HG03095 (cell line): ENCODE data around the gene NBPF11.
"Not testable (repeated sequence)": the region's sequence is repeated elsewhere in the genome, so short reads cannot be mapped to it uniquely, and the experiment has no call there.

ENCODE experiments used
- ATAC-seq: cut with Tn5 transposase; IDR thresholded peaks from one replicate; pipeline ENCODE4 v1.9.1; 2021; ENCODE audit warnings: moderate library complexity; ENCODE audit not compliant: unreplicated experiment

NBPF11 gene

DNA sequence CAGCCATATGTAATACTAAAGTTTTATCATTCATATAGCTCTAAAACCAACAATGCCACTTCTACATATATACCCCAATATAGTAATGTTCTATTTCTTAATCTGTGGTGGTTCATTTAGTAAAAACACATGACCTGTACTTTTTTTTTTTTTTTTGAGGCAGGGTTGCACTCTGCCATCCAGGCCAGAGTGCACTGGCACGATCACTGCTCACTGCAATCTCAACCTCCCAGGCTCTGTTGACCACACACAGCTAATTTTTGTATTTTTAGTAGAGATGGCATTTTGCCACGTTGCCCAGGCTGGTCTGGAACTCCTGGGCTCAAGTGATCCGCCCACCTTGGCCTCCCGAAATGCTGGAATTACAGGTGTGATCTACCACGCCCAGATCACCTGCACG is 2.1 kb downstream of the NBPF11 start:
- ATAC-seq = not testable (repeated sequence)

DNA sequence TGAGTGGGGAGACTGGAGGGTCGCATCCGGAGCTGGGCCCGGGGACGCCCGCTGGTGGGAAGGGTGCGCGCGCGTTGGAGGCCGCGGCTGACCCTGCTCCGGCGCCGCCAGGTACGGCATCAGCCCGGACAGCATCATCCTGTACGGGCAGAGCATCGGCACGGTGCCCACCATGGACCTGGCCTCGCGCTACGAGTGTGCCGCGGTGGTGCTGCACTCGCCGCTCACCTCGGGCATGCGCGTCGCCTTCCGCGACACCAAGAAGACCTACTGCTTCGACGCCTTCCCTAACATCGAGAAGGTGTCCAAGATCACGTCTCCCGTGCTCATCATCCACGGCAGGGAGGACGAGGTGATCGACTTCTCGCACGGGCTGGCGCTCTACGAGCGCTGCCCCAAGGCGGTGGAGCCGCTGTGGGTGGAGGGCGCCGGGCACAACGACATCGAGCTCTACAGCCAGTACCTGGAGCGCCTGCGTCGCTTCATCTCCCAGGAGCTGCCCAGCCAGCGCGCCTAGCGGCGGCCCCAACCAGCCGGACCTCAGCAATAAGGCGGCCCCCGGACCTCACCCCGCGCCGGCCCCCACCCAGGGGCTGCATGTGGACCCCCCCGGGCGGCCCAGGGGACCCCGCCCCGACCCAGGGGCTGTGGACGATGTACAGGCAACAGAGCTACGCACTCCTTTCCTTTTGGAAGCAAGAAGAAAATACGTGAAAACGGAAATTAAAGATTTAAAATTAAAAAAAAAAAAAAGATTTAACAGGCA is 2.8 kb downstream of the NBPF11 start:
- ATAC-seq = not testable (repeated sequence)

DNA sequence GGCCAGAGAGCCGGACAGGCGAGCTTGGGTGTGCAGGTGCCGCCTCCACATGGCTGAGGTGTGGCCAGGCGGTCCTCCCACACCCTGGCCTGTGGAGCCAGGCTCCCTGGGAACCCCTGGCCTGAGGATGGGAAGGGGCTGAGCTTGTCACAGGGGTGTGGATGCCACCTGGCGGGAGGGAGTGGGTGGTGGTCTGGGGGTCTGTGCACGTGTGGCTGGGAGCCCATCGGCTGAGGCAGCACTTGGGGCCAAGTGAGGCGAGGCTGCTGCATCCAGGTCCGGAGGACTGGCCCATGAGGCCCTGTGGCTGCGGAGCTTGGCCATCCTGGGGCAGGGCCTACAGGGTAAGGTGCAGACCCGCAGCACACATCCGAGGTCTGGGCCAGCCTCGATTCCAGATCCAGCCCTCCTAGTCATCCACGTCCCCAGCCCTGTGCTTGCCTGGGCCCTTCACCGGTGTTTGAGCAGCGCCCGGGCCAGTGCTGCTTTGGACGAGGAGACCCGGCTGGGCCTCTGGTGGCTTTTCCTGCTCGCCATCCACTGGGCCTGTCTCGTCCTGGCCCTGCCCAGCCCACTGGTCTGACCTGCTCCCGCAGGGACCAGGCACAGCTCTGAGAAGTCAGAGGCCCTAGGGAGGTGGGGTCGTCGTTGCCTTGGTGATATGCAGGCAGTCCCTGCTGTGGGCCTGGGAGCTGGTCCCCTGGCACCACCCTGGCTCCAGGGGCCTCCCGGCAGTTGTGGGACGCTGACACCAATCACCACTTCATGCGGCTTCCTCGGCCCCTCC is 4.8 kb downstream of the NBPF11 start:
- not testable (repeated sequence) for ATAC-seq

- ATAC-seq = not testable (repeated sequence)
Observed at GRCh38 chr1:148146191-148146997, 5.7 kb downstream of the NBPF11 start.

- ATAC-seq = not testable (repeated sequence)
Observed at GRCh38 chr1:148143223-148143622, 8.9 kb downstream of the NBPF11 start.

- ATAC-seq = not testable (repeated sequence)
Observed at GRCh38 chr1:148141936-148142335, 10.1 kb downstream of the NBPF11 start.

DNA sequence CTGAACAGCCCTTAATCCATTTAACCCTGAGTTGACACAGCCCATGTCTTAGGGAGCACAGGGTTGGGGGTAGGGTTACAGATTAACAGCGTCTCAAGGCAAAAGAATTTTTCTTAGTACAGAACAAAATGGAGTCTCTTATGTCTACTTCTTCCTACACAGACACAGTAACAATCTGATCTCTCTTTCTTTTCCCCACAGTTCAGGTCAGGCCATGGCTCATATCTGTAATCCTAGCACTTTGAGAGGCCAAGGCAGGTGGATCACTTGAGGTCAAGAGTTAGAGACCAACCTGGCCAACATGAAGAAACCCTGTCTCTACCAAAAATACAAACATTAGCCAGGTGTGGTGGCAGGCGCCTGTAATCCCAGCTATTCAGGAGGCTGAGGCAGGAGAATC is 13.5 kb downstream of the NBPF11 start:
- ATAC-seq = not testable (repeated sequence)

DNA sequence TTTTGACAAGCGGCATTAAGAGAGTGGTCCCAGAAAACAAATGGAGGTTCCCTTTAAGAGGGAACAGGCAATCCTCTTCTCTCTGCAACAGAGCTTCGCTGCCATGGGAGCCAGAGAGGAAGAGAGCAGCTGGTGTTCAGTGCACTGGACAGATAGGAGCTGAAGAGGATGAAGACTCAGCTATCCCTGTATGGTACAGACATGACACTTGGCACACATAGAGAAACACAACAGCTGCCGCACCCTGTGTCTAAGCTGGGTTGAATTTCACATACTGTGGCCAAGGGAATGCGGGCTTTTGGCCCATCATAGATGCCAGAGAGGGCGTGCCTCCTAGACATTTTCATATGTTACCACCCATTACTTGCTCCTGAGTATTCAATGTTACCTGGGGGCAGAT is 29.7 kb downstream of the NBPF11 start:
- not testable (repeated sequence) for ATAC-seq

- ATAC-seq = not testable (repeated sequence)
Observed at GRCh38 chr1:148120395-148120794, 31.7 kb downstream of the NBPF11 start.

DNA sequence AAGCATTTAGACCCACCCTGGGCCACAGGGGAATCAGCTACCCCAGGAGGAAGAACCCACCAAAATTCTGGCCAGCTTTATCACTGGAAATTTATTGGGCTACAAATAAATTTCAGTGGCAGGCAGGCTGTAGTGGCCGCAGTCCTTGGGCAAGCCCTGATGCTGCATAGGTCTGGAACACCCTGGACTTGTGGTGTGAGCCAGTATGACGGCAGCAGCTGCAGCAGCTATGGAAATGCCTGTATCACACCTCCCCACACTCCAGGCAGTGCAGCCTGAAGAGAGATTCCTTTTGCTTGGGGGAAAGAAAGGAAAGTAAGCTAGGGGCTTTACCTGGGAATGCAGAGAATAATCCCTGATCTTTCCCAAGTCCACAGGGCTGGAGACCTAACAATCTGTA is 56.3 kb downstream of the NBPF11 start:
- not testable (repeated sequence) for ATAC-seq

- not testable (repeated sequence) for ATAC-seq
Observed at GRCh38 chr1:148086196-148086595, 65.9 kb downstream of the NBPF11 start.

- ATAC-seq = not testable (repeated sequence)
Observed at GRCh38 chr1:148081205-148081604, 70.9 kb downstream of the NBPF11 start.

DNA sequence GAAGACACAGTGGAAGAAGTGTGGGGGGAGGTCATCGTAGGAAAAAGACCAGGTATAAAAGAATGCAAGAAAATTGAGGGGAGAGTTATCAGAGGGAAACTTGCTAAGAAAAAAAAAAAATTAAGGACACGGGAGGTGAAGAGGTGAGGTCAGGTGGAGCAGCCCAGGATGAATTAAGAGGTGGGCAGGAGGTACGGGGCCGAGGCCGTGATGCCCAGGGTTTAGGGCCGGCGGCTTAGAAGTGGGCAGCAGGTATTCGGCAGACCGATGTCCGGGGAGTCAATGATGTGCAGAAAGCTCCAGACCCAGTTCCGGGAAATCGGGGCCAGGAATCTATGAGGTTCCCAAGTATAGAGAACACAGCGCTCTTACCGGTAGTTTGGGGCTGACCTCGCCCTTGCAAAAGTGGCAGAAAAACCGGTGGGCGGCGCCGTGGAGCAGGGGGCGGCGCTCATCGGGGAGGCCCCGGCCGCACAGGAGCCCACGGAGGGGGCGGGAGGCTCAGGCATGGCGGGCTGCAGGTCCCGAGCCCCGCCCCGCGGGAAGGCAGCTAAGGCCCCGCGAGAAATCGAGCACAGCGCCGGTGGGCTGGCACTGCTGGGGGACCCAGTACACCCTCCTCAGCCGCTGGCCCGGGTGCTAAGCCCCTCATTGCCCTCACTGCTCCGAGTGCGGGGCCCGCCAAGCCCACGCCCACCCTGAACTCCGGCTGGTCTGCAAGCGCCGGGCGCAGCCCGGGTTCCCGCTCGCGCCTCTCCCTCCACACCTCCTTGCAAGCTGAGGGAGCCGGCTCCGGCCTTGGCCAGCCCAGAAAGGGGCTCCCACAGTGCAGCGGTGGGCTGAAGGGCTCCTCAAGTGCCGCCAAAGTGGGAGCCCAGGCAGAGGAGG is 73.2 kb downstream of the NBPF11 start:
- not testable (repeated sequence) for ATAC-seq

- ATAC-seq = not testable (repeated sequence)
Observed at GRCh38 chr1:148078090-148078489, 74.0 kb downstream of the NBPF11 start.

DNA sequence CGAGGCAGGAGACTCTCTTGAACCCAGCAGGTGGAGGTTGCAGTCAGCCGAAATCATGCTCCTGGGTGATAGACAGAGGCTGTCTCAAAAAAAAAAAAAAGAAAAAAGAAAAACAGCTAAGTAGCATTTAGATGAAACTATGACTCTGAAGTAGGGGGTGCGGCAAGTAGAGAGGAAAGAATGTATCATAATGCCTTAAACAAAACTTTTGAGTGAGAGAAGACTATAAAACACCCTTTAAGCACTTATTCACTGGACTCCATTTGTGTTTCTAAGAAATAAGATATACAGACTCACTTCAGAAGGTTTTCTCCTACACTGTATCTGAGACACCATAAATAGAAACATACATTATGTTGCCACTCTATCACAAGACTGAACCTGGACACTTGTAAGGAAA is 74.6 kb downstream of the NBPF11 start:
- ATAC-seq = not testable (repeated sequence)

- ATAC-seq = not testable (repeated sequence)
Observed at GRCh38 chr1:148073392-148073791, 78.7 kb downstream of the NBPF11 start.

- ATAC-seq = not testable (repeated sequence)
Observed at GRCh38 chr1:148068606-148069005, 83.5 kb downstream of the NBPF11 start.

GRCh38 chr1:148068201-148068600 is 83.9 kb downstream of the NBPF11 start:
- not testable (repeated sequence) for ATAC-seq

GRCh38 chr1:148060294-148060701 is 91.8 kb downstream of the NBPF11 start:
- ATAC-seq = not testable (repeated sequence)

GRCh38 chr1:148057384-148057783 is 94.7 kb downstream of the NBPF11 start:
- not testable (repeated sequence) for ATAC-seq
